PC-9 (cell line): ENCODE data around the gene UBE2O.

Experiments
- EZH2 ChIP-seq: fragments of 200-600 bp; sonication (generic); IDR thresholded peaks from 2 replicates; pipeline ENCODE4 v1.8.0; 2017; ENCODE audit warnings: antibody characterized with exemption, low read depth
- TF ChIP-seq, protein P1 (sequence below): fragments of 200-600 bp; sonication (generic); conservative IDR thresholded peaks from 2 replicates; pipeline ENCODE4 v1.6.1; 2017; ENCODE audit warnings: mixed run types, antibody characterized with exemption, mild to moderate bottlenecking, moderate library complexity

DNA sequence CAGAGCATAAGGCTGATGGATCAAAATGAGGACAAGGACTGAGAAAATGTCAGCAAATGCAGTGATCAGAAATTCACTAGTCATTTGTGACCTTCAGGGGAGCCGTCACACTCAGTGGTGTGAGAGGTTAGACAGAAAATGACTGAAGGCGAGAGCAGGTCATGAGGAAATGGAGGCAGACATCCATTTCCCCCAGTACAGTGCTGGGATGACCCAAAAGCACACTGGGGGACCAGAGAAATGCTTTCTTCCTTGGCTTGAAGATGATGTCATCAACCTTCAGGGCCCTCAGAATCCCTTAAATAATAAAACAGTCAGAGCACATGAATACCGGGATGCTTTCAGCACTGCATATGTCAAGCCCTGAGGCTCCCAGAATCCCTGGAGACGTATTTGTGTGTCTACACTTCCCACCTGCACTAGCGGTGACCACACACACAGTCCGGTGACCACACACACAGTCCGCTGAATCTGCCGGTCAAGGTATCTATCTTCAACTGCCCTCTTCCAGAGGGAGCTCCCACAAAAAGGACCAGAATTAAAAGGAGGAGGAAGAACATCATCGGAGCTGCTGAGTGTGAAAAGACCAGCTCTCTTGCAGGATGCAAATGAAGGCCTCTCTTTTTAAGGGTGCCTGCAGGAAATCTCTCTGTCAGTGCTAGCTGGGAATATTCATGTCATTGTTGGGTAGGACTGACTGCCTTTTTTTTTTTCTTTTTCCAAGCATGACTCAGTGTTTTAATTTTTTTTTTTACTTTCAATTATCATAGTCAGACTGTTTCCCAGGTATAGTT is 8.2 kb downstream of the UBE2O start:
- TF ChIP-seq, protein P1, sequence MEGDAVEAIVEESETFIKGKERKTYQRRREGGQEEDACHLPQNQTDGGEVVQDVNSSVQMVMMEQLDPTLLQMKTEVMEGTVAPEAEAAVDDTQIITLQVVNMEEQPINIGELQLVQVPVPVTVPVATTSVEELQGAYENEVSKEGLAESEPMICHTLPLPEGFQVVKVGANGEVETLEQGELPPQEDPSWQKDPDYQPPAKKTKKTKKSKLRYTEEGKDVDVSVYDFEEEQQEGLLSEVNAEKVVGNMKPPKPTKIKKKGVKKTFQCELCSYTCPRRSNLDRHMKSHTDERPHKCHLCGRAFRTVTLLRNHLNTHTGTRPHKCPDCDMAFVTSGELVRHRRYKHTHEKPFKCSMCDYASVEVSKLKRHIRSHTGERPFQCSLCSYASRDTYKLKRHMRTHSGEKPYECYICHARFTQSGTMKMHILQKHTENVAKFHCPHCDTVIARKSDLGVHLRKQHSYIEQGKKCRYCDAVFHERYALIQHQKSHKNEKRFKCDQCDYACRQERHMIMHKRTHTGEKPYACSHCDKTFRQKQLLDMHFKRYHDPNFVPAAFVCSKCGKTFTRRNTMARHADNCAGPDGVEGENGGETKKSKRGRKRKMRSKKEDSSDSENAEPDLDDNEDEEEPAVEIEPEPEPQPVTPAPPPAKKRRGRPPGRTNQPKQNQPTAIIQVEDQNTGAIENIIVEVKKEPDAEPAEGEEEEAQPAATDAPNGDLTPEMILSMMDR = no peak
- no peak for TF ChIP-seq EZH2
